ENCODE measurements around the gene NMNAT3. TPM values are rescaled to one million over a fixed set of nuclear protein-coding genes. Genes with fewer than 3 reads are reported as not detected.

The NMNAT3 gene
- total RNA-seq, 2 experiments from 2014 or later, result 5.9 to 6.1 TPM

DNA sequence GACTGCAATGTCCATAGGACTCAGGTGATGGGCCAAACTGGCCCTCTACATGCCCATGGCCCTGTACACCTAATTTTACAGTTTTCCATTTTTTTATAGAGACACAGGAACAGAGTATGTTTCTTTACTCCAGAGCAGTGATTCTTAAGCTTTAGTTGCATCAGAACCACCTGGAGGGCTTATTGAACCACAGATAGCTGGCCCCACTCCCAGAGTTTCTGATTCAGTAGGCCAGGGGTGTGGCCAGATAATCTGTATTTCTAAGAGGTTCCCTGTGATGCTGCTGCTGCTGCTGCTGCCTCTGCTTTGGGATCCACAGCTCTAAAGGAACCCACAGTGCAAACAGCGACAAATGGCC is 143.3 kb downstream of the NMNAT3 start:
- peaks cover 21% of the 10 kb centered on the region for H3K27me3 Mint-ChIP-seq
- H3K4me3 Mint-ChIP-seq, result no peak overlapping the region
- intact Hi-C loops (cut with DNase I, micrococcal nuclease), result no loop called here
- DNase-seq (no peak), ATAC-seq (no peak)
- H3K27ac Mint-ChIP-seq, result no peak overlapping the region
- CTCF ChIA-PET, result no interaction called here
- POLR2A ChIA-PET, result no interaction called here
- no peaks in the 10 kb centered on the region for H3K9me3 Mint-ChIP-seq (ENCODE audit: low read depth)
- no peaks in the 10 kb centered on the region for H3K36me3 Mint-ChIP-seq (ENCODE audit: low read depth)
- peaks cover 8% of the 10 kb centered on the region for H3K4me1 Mint-ChIP-seq

DNA sequence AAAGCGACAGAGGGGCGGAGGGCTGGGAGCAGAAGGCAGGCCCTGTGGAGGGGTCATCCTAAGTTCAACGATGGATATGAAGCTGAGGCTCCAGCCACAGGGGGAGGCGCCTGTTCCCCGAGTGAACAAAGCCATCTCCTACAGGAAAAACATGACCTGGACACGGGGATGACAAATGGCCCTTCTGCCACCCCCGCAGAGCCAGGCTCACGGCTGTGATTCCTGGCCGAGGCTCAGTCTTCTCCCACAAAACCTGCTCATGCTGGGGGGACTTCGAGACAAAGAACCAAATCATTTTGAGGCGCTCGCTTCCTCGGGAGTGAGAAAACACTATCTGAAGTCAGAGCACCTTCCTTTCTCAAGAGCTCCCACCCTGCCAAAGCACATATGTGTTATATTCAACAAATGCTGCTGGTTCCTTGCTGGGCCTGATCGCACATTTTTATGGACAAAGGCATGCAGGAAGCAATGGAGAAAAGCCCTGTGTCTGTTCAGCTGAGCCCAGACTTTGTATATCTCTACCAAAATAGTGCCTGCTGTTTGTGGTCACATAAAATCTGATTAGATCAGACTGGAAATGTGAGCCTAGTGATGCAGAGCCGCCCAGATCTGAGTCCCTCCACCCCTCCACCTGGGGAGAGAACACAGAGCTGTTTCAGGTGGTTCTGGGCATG is 143.9 kb downstream of the NMNAT3 start:
- Mint-ChIP-seq H3K27me3 (peaks cover 18% of the 10 kb centered on the region), H3K4me3 (no peak overlapping the region), H3K9me3 (ENCODE audit: low read depth) (no peaks in the 10 kb centered on the region), H3K4me1 (peaks cover 7% of the 10 kb centered on the region), H3K36me3 (ENCODE audit: low read depth) (no peaks in the 10 kb centered on the region), H3K27ac (no peak overlapping the region)
- POLR2A ChIA-PET, result no interaction called here
- ATAC-seq (no peak), DNase-seq (no peak)
- intact Hi-C loops (cut with DNase I, micrococcal nuclease), result no loop called here
- CTCF ChIA-PET, result no interaction called here

DNA sequence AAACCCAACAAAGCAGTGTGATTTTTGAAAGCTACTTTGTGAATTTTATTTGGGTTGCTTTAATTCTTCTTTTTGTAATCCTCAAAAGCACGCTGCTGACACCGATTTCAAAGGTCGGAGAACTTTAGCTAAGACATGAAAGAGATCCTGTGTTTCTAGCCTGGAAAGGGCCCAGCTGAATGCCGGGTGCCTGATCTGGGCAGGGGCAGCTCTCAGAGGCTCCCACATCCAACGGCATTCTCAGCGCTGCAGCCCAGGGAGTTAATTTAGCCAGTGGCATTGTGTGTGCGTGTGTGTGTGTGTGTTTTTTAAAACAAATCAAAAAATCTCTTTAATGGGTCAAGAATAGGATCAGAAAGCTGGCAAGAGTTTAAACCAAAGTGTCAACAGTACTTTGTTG is 144.8 kb downstream of the NMNAT3 start:
- Mint-ChIP-seq H3K27ac (no peak overlapping the region), H3K36me3 (ENCODE audit: low read depth) (no peaks in the 10 kb centered on the region), H3K9me3 (ENCODE audit: low read depth) (no peaks in the 10 kb centered on the region), H3K4me1 (no peaks in the 10 kb centered on the region), H3K27me3 (peaks cover 9% of the 10 kb centered on the region), H3K4me3 (no peak overlapping the region)
- ATAC-seq (no peak), DNase-seq (no peak)
- ChIA-PET POLR2A (no interaction called here), CTCF (no interaction called here)
- intact Hi-C loops (cut with DNase I, micrococcal nuclease), result no loop called here

DNA sequence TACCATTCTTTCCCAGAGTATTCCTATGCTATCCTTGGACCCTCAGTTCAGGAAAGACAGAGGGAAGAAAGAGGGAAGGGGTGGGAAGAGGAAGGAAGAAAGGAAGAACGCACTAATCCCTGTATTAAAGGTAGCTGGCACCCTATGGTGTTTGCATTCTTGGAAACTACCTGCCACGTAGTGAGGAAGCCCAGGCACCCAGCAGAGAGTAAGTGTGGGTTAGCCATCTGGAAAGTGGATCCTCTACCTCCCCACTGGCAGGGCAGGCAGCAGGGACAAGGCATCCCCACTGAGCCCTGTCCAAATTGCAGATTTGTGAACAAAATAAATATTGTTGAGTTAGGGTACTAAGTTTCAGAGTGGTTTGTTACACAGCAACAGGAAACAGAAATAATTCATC is 147.1 kb downstream of the NMNAT3 start:
- H3K27me3 Mint-ChIP-seq, result no peaks in the 10 kb centered on the region
- H3K27ac Mint-ChIP-seq, result no peak overlapping the region
- ChIA-PET POLR2A (no interaction called here), CTCF (interaction anchor here (0.6 kb wide), 1 partner anchor 554 kb away, joined by 3 read pairs; no protein-coding TSS in a partner anchor)
- no peak overlapping the region for H3K4me3 Mint-ChIP-seq
- no peak for DNase-seq
- no peaks in the 10 kb centered on the region for H3K9me3 Mint-ChIP-seq (ENCODE audit: low read depth)
- no peaks in the 10 kb centered on the region for H3K4me1 Mint-ChIP-seq
- ATAC-seq, result no peak
- intact Hi-C loops (cut with DNase I, micrococcal nuclease), result no loop called here
- H3K36me3 Mint-ChIP-seq (ENCODE audit: low read depth), result no peaks in the 10 kb centered on the region

DNA sequence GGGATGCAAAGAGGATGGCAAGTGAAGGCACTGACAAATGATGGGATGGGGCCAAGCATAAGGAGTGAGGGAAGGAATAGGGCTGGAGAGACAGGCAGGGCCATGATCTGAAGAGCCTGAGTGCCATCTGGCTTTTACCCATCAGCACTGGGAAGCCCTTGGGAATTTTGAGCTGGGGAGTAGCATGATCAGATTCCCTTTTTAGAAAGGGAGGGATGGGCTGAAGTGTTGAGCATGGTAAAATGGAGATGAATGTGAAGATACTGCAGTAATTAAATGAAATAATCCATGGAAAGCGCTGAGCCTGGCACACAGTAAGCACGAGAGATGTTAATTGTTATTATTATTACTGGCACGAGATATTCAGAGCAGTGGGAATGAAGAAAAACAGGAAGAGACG is 148.1 kb downstream of the NMNAT3 start:
- Mint-ChIP-seq H3K27ac (no peak overlapping the region), H3K4me1 (no peaks in the 10 kb centered on the region), H3K9me3 (ENCODE audit: low read depth) (no peaks in the 10 kb centered on the region), H3K27me3 (no peaks in the 10 kb centered on the region), H3K4me3 (no peak overlapping the region), H3K36me3 (ENCODE audit: low read depth) (no peaks in the 10 kb centered on the region)
- ATAC-seq (no peak), DNase-seq (no peak)
- CTCF ChIA-PET, result no interaction called here
- POLR2A ChIA-PET, result no interaction called here
- intact Hi-C loops (cut with DNase I, micrococcal nuclease), result no loop called here

DNA sequence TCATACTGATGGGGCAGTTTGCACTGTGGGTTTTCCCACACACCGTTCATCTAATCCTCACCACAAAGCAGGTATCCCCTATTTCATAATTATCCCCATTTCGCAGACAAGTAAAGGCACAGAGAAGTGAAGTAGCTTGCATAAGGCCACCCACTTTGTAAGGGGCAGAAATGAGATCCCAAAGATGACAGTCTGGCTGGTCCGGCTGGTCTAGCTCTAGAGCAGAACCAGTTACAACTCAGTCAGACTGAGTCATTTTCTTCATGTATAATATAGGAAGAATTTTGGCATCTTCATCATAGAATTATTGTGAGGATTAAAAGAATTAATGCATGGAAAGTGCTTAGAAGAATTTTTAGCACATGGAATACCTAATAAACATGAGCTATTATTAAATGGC is 148.8 kb downstream of the NMNAT3 start:
- intact Hi-C loops (cut with DNase I, micrococcal nuclease), result no loop called here
- Mint-ChIP-seq H3K36me3 (ENCODE audit: low read depth) (no peaks in the 10 kb centered on the region), H3K27me3 (no peaks in the 10 kb centered on the region), H3K27ac (no peak overlapping the region), H3K9me3 (ENCODE audit: low read depth) (no peaks in the 10 kb centered on the region), H3K4me3 (no peak overlapping the region), H3K4me1 (no peaks in the 10 kb centered on the region)
- ChIA-PET POLR2A (no interaction called here), CTCF (interaction anchor here (0.6 kb wide), 1 partner anchor 526 kb away, joined by 3 read pairs; no protein-coding TSS in a partner anchor)
- DNase-seq (no peak), ATAC-seq (no peak)

DNA sequence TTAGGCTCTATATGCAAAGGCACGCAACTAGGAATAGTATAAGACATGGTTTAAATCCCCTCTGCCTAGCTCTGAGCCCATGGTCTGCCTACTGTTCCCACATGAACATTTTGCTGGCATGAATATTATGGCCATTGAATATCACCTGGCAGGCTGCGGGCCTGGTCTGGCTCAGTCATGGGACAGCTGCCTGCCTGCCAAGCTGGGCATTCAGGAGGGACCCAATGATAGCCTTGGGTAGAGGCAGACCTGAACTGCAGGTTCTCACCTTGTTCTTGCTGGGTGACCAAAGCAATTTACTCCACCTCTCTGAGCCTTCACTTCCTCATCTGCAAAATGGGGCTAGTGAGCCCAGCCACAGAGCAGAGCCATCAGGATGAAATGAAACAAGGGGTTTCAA is 149.5 kb downstream of the NMNAT3 start:
- no peak for DNase-seq
- Mint-ChIP-seq H3K27me3 (no peaks in the 10 kb centered on the region), H3K36me3 (ENCODE audit: low read depth) (no peaks in the 10 kb centered on the region), H3K9me3 (ENCODE audit: low read depth) (no peaks in the 10 kb centered on the region), H3K27ac (no peak overlapping the region), H3K4me1 (no peaks in the 10 kb centered on the region), H3K4me3 (no peak overlapping the region)
- intact Hi-C loops (cut with DNase I, micrococcal nuclease), result no loop called here
- ATAC-seq, result no peak
- ChIA-PET CTCF (interaction anchor here (0.6 kb wide), 1 partner anchor 525 kb away, joined by 3 read pairs; no protein-coding TSS in a partner anchor), POLR2A (no interaction called here)

DNA sequence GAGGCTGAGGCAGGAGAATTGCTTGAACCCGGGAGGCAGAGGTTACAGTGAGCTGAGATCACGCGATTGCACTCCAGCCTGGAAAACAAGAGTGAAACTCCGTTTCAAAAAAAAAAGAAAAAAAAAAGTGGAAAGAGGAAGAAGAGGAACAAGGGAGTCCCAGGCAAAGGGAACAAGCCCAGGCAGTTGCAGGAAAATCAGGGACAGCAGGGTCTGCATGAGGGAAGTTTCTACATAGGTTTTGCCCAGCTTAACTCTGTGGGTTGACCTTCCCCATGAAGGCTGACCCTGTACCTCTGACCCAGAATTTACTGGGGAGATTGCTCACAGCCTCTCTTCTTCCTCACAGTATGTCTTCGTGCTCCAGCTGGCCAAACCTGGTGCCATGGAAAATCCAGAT is 150.5 kb downstream of the NMNAT3 start:
- Mint-ChIP-seq H3K4me3 (no peak overlapping the region), H3K27me3 (no peaks in the 10 kb centered on the region), H3K36me3 (ENCODE audit: low read depth) (no peaks in the 10 kb centered on the region), H3K27ac (no peak overlapping the region), H3K9me3 (ENCODE audit: low read depth) (no peaks in the 10 kb centered on the region), H3K4me1 (no peaks in the 10 kb centered on the region)
- no peak for DNase-seq
- CTCF ChIA-PET, result no interaction called here
- intact Hi-C loops (cut with DNase I, micrococcal nuclease), result no loop called here
- ATAC-seq, result no peak
- POLR2A ChIA-PET, result no interaction called here

DNA sequence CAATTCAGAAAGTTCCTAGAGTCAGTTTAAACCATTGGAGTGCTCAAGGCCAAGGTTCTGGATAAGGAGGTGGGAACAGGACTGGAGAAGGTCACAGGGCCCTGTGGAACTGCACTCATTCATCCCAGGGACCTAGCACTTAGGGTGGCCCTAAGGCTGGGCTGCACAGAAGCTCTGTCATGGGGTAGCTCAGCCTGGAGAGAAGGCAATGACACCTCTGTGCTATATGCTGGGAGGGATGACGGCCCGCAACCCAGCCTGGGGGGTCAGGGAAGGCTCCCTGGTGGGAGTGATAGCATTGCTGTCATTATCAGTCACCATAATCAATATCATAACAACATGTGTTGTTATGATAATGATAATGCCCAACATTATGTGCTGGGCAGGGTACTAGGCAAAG is 151.6 kb downstream of the NMNAT3 start:
- Mint-ChIP-seq H3K9me3 (ENCODE audit: low read depth) (no peaks in the 10 kb centered on the region), H3K4me3 (no peak overlapping the region), H3K27ac (no peak overlapping the region), H3K4me1 (no peaks in the 10 kb centered on the region), H3K36me3 (ENCODE audit: low read depth) (no peaks in the 10 kb centered on the region), H3K27me3 (no peaks in the 10 kb centered on the region)
- ChIA-PET POLR2A (no interaction called here), CTCF (no interaction called here)
- DNase-seq (no peak), ATAC-seq (no peak)
- intact Hi-C loops (cut with DNase I, micrococcal nuclease), result no loop called here

DNA sequence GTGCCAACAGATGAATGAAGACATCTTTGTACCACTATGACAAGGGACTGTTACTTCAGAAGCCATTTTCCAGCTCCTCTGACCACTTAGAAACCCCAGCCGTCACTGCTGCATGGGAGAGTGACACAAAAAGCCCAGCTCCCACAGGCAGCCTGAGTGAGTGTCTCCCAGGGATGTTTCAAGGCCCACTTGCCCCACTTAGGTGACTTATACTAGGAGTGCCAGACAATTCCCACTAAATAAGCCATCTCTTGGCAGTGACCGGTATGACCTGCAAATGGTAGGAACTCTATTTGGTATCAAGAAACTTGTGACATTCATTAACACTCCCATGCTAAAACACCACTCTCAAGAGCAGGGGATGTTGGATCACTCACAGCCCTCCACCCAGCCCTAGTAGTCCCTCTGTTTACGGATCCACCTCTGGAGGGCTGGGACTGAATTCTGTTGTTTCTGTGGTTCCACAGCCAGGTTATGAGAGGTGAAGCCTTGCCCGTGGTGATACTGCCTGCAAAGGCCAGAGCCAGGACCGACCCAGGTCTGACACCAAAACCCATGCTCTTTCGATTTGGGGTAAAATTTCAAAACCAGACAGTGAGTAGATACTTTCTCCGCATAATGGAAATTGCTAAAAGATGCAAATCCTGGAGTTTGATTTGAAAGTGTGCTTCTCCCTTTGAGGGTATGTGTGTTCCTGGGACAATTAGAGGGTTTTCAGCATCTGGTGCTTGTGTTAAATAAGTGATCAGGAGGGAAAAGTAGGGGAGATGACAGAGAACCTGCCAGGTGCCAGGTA is 152.7 kb downstream of the NMNAT3 start:
- H3K36me3 Mint-ChIP-seq (ENCODE audit: low read depth), result no peaks in the 10 kb centered on the region
- H3K4me1 Mint-ChIP-seq, result no peaks in the 10 kb centered on the region
- ATAC-seq, result no peak
- POLR2A ChIA-PET, result no interaction called here
- intact Hi-C loops (cut with DNase I, micrococcal nuclease), result loop anchor here in 1 of 2 experiments (5.0 kb wide), 1 partner anchor 98 kb away; no protein-coding TSS in a partner anchor
- H3K27me3 Mint-ChIP-seq, result no peaks in the 10 kb centered on the region
- H3K4me3 Mint-ChIP-seq, result no peak overlapping the region
- CTCF ChIA-PET, result interaction anchor here (0.6 to 0.8 kb wide), 4 partner anchors 112 to 1032 kb away, joined by 3 to 4 read pairs (median 3); no protein-coding TSS in a partner anchor
- DNase-seq, result no peak
- no peaks in the 10 kb centered on the region for H3K9me3 Mint-ChIP-seq (ENCODE audit: low read depth)
- no peak overlapping the region for H3K27ac Mint-ChIP-seq

DNA sequence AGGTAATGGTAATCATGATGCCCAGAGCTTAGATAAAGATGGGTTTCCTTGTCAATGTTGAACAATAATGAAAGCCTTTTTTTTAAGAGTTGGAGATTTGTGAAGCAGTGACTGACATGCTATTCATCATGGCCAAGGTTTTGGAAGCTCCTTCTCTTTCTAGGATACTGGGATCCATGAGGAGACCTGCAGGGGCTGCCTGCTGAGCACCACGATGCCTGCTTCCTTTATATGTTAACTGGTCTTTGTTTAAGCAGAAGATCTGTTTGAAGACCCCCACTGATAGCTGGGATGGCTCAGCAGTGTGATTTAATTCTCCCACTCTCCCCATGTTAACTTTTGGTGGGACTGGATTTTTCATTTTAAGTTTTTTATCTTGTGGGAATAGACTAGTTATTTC is 154.1 kb downstream of the NMNAT3 start:
- ATAC-seq, result no peak
- no peaks in the 10 kb centered on the region for H3K27me3 Mint-ChIP-seq
- no peak for DNase-seq
- H3K36me3 Mint-ChIP-seq (ENCODE audit: low read depth), result no peaks in the 10 kb centered on the region
- H3K4me1 Mint-ChIP-seq, result no peaks in the 10 kb centered on the region
- intact Hi-C loops (cut with DNase I, micrococcal nuclease), result loop anchor here in 1 of 2 experiments (5.0 kb wide), 1 partner anchor 96 kb away; no protein-coding TSS in a partner anchor
- no peaks in the 10 kb centered on the region for H3K9me3 Mint-ChIP-seq (ENCODE audit: low read depth)
- ChIA-PET POLR2A (no interaction called here), CTCF (interaction anchor here (0.6 to 0.8 kb wide), 3 partner anchors 377 to 1034 kb away, joined by 3 read pairs; no protein-coding TSS in a partner anchor)
- H3K4me3 Mint-ChIP-seq, result no peak overlapping the region
- H3K27ac Mint-ChIP-seq, result no peak overlapping the region

DNA sequence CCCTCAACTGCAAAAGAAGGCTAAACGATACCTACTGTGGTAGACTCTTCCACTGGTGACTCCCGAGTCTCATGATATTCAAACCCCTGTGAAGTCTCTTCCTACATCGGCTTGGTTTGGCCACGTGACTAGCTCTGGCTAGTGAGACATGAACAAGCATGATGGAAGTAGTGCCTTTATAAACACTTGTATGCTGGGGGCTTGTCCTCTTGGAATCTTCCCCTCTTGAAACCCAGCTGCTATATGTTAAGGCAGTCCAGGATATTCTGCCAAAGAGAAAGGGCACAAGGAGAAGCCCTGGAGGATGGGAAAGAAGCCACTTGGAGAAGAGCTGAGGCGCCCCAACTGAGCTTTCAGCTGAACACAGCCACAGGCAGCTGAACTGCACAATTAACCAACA is 154.6 kb downstream of the NMNAT3 start:
- Mint-ChIP-seq H3K27me3 (no peaks in the 10 kb centered on the region), H3K4me3 (no peak overlapping the region), H3K27ac (no peak overlapping the region), H3K4me1 (no peaks in the 10 kb centered on the region), H3K36me3 (ENCODE audit: low read depth) (no peaks in the 10 kb centered on the region), H3K9me3 (ENCODE audit: low read depth) (no peaks in the 10 kb centered on the region)
- intact Hi-C loops (cut with DNase I, micrococcal nuclease), result loop anchor here in 1 of 2 experiments (5.0 kb wide), 1 partner anchor 96 kb away; no protein-coding TSS in a partner anchor
- DNase-seq (no peak), ATAC-seq (no peak)
- CTCF ChIA-PET, result interaction anchor here (0.6 kb wide), 1 partner anchor 378 kb away, joined by 3 read pairs; no protein-coding TSS in a partner anchor
- POLR2A ChIA-PET, result no interaction called here

Measured in activated CD4-positive, alpha-beta T cell treated with anti-CD3 and anti-CD28 coated beads for 36 hours (primary cell).